ENCODE data around the gene EXOG.

The EXOG gene

DNA sequence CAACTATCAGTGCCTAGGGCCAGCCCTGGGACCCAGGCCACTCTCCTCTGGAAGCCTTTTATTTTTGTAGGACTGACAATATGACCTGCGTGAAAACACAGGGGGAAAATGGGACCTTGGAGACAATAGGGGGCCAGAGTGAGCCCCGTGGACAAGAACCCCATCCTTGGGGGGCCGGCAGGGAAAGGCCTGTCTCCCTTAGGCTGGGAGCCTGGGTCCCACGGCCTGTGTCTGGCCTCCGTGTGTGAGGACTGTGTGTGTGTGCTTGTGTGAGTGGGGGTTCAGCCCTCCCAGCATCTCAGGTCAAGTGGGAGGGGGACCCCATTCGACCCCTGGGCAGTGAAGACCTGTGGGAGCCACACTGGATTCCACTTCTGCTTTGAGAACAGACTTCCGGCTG is 53.3 kb downstream of the EXOG start:
- no peak for DNase-seq

DNA sequence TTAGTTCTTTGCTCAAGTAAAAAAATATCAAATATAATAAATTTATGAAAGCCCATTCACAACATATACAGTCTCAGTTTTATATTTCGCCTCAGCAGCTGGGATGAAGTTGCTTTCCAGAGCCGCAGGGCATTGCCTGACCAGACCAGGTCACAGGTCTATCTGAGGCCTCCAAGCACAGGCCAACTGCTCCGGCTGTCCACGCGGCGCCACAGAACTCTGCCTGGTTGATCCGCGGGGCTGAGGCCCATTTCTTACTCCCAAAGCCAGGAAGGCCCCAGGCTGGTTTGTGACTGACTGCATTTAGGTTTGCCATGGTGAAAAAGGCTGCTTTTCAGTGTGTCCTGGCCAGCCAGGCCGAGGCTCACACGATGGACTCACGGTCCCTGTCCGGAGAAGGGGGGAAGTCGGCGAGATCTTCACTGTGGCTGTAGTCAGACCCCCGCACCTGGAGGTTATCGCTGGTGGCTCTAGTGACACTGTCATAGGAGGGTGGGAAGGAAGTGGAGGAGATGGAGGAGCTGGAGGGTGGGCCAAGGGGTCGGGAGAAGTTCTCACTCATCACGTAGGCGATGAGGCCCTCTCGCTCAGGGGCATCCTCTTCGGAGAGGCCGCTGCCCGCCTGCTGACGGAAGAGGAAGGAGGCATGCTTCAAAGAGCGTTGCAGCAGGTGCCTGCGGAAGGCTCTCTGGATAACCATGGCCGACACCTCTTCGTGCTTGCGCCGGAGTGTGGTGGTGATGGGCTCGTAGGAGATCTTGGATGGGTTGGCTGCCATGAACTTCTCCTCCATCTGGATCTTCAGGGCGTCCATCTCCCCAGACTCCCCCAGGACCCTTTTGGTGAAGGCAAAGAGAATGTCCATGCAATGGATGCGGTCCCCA is 54.1 kb downstream of the EXOG start:
- DNase-seq = peak; percentile 36

DNA sequence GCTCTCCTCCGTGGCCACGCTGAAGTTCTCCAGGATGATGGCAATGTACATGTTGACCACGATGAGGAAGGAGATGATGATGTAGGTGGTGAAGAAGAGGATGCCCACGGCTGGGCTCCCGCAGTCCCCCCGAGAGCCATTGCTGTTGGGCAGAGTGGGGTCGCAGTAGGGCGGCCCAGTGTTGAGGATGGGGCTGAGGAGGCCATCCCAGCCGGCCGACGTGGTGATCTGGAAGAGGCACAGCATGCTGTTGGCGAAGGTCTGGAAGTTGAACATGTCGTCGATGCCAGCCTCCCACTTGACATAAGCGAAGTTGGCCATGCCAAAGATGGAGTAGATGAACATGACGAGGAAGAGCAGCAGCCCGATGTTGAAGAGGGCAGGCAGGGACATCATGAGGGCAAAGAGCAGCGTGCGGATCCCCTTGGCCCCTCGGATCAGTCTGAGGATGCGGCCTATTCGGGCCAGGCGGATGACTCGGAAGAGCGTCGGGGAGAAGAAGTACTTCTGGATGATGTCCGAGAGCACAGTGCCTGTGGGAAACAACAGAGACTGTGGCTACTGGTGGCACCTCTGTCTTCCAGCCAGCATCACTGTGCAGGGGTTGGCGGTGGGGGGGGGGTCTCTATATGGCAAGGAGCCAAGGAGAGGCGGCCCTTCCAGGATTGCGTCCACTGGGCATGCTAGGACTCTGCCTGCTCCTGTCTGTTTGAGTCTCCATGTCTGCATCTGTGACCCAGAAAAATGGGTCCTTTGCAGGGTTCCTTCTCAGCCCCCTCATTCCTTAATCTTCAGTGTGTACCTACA is 55.1 kb downstream of the EXOG start:
- DNase-seq = peak; percentile 28

DNA sequence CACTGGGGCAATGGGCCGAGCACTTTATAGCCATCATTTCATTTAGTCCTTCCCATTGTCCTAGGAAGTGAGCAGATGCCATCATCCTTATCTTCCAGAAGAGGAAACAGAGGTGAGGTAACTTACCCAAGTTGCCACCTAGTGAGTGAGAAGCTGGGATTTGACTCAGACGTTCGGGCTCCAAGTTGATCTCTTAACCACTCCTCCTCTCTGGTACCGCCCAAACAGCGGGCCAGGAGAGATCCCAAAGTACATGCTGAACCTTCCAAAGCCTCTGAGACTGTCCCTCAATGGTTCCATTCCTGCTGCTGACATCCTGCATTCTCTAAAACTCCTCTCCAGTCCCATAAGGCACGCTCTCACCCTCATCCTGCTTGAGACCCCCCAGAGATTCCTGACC is 56.2 kb downstream of the EXOG start:
- DNase-seq = no peak

DNA sequence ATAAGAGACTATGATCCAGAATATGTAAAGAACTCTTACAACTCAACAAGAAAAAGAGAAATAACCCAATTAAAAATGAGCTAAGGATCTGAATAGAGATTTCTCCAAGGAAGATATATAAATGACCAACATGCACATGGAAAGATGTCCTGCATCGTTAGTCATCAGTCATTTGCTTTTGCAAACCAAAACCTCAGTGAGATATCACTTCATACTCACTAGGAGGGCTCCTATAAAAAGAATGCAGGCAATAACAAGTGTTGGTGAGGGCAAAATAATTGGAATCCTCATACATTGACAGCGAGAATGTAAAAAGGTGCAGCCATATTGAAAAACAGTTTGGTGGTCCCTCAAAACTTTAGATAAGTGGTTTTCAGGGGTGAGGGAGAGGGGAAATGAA is 56.9 kb downstream of the EXOG start:
- no peak for DNase-seq

DNA sequence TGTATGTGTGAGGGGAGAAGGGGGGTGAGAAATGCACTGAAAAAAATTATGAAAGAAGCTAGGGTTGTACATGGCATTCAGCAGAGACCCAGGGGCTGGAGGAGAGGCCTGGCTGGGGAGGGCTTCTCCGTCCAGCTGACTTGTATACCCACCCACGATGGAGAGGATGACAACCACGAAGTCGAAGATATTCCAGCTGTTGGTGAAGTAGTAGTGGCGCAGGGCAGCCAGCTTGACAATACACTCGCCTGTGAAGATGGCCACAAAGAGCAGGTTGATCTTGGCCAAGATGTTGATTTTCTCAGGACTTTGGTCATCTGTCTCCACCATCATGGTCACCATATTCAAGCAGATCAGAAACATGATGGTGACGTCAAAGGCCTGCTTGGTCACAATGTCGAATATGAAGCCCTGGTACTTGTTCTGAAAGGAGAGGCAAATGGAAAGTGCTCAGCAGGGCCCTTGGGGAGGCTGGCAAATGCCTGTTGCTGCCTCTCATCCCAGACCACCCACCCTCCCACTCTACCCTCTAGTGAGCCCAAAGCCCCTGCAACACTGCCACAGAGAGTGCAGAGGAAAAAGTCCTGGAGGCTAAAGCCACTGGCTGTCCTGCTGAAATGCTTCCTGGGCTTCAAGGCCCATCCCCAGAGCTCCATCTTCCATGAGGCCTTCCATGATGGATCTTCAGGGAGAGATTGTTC is 58.1 kb downstream of the EXOG start:
- no peak for DNase-seq

DNA sequence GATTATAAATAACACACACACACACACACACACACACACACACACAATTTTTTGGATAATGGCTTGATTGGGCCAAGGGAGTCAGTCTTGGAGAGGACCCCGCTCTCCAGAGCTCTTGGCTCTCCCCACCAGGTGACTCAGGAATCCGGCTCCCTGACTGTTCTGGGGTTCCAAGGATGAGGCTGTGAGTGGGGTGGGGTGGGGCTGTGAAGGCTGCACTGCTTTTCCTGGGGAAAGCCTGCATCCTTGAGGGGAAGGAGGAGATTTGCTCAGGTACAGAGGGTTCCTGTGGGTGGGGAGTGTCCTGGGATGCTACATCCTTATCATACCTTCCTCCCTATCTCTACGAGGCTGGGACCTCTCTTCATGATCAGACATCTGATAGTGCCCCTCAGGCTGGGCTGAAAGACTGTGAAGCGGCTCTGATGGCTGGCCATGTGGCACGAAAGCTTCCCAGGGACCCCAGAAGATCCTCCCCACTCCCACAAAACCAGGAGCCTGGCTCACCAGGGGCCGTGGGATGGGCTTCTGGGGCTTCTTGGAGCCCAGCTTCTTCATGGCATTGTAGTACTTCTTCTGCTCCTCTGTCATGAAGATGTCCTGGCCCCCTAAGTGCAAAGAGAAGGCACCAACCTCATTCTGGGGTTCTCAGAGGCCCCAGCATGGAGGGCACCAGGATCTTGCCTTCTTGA is 59.2 kb downstream of the EXOG start:
- DNase-seq = no peak

DNA sequence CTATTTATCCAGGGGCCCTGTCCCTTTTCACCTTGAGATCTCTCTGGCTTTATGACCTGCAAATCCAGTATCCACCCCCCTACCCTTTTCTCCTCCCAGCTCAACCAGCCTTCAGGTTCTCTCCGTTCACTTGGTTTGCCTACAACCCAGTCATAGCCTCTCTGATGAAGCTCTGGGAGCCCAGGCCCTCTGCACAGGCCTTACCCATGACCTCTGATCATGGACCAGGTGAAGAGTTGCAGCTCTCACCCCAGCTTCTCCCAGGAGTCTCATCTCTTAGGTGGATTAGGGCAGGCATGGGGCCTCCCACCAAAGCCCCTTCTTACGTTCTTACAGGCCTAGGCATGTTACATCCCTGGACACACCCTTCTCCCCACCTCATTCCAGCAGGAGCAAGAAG is 59.8 kb downstream of the EXOG start:
- no peak for DNase-seq

DNA sequence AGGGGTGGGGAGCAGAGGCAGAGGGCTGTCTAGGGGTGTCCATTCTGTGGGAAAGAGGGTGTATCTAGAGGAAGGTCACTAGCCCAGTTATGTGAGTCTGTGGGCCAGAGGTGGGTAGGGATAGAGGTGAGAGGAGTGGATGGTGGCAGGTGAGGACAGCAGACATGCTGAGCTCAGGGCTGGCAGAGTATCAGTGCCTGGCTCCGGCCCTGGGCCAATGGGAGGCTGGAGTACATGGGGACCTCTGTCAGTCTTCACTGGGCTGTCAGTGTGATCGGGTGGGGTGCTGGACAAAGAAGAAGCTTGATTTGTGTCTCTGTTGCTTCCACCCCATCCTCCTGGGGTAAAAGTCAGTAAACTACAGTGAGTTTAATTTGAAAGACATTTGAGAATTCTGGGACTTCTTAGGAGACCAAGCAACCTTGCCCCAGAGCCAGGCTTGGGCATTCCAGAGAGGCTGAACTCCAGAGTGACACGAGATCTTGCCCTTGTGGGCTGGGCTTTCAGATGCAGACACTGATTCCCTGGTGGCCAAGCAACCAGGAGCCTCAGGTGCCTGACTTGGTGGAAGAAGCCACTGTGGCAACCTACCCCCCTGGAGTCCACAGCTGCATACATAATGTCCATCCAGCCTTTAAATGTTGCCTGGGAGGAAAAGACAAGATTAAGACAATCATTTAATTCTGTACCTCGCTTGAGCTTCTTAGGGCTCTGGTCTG is 60.7 kb downstream of the EXOG start:
- peak; percentile 36 for DNase-seq

DNA sequence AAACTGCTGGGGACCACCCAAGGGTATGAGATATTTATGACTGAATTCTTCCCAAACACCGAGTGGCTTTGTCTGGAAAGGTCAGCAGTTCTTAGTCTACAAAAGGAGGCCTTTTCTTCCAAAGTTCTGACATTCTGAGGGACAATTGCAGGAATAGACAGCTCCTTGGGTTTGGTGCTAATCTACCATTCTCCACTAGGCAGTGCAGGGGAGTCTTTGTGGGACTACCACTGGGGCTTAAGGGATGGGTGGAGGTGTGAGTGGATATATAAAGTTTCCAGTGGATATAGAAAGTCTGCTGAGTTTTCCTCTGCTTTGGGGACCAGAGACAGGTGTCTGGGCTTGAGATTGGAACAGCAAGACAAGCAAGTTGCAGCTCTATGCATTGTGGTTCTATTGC is 62.7 kb downstream of the EXOG start:
- no peak for DNase-seq

DNA sequence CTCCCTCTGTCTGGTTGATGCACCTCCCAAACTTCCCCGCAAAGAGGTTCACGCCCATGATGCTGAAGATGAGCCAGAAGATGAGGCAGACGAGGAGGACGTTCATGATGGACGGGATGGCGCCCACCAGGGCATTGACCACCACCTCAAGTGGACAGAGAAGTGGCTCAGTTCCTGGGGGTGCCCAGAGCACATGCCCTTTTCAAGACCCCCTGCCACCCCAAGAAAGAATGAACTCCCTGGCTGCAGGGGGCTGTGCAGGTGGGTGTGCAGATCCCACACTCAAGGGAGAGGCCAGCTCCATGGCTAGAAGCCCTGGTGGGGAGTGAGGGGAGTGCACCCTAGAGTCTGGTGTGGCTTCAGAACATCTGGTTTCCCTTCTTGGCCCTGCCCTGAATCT is 64.1 kb downstream of the EXOG start:
- peak; percentile 45 for DNase-seq

DNA sequence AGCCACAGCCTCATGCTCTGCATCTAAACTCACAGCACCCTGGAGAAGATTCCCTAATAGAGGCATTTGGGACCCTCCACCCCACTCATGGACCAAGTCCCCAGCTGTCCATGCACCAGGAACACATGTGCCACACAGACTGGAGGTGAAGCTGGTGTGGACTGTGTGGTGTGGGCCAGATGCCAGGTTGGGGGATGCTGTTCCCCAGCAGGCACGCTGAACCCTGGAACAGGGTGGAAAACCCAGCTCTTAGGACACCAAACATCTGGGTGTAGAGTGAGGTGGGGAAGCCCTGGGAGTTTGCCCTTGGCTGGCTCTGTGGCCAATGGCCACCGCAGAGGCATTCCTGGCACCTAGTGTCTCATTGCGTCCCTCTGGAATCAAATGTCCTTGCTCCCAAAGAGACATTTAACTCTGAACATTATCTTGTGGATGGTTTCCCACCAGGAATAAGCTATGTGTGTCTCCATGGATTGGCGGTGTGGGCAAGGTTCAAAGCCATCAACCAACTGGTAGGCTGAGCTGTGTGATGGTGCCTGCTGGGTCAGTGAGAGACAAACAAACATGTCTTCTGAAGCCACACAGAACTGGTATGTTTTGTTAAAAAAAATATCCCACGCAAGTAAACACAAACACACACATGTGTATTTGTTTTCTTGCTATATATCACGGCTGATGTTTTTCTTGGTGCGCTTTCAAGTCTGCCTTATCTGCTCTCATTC is 65.0 kb downstream of the EXOG start:
- DNase-seq = peak; percentile 41

DNA sequence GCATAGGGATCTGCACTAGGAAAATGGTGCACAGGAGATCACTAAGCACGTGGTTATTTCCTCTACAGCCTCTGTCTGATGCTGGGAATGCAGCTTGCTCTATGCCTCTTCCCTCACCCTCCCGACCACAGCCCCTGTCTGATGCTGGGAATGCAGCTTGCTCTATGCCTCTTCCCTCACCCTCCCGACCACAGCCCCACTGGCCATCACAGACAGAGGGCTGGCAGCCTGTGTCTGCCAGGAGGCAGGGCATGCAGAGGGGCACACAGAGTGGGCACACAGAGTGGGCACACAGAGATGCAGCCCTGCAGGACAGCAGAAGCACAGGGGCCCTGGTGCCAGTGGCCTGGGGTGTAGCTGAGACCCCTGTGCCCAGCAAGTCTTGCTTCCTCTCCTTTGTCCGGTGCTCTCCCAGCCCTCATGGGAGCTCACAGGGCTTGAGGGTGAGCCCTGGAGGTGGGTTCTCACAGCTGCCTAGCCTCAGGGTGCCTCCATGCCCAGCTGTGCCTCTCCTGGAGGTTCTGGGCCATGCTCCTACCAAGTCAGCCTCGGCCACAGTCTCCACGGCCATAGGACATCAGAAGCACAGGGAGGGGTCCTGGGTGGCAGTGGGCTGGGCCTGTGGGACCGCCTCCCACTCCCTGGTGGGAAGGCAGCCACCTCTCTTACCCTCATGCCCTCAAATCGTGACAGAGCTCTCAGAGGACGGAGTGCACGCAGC is 65.8 kb downstream of the EXOG start:
- peak; percentile 34 for DNase-seq

DNA sequence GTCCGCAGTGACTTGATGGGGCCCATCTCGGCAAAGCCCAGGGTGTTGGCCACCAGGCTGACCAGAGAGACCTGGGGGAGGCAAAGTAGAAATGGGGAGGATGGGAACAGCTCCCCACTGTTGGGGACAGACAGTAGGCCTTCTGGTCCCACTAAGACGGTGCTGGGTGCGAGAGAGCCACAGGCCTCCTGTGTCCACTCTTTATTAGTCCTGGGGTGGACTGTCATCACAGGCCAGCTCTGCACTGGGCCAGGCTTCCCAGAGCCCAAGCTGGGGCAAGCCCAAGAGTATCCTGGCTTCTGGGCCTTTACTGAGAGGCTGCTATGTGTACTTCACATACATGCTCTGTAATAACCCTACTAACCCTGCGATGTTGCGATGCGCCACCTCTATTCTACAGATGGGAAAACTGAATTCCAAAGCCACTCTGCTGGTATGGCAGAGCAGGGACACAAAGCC is 66.4 kb downstream of the EXOG start:
- DNase-seq = peak; percentile 48

DNA sequence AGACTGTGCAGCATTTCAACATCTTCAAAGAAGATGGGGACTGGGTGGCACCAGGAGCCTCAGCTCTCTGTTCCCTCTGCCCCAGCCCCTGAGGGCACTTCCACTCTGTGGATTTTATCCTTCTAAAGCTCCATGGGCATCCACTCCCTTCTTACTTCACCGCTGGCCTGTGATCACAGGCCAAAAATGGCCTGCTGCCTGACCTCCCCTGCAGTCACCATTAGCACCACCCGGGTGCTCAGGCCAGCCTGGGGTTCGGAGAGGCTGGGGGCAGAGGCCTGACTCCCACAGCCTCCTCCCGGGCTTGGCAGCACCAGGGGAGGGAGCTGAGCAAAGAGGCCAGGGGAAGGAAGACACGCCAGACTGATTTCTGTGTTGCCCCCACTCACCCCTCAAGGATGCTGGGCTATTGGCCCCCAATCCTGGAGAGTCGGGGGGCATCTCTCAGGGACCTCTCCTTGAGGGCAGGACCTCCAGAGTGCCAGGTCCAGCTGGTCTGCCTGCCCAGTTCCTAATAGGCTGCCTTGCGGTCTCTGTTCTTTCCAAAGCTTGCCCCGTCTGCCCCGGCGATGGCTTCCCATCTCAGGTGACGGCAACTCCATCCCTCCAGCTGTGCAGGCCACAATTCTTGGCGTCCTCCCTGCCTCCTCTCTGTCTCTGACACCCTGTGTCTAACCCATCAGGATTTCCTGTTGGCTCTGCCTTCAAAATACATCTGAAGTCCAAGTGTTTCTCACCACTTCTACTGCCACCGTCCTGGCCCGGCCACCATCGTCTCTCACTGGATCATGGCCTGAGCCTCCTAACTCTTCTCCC is 67.1 kb downstream of the EXOG start:
- peak; percentile 47 for DNase-seq

DNA sequence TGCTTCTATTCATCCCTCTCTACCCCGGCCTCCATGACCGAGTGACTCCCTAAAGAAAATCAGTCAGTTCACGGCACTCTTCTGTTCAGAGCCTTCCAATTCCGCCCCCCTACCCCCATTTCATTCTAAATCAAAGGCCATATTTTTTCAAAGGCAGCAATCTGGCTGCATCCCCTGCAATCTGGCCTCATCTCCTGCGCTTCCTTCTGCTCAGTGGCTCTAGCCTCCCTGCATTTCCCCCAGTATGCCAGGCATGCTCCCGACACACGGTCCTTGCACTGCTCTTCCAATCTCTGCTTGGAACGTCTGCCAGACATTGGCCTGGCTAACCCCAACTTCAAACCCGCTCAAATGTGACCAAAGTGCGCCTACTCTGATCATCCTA is 67.7 kb downstream of the EXOG start:
- DNase-seq = peak; percentile 28

DNA sequence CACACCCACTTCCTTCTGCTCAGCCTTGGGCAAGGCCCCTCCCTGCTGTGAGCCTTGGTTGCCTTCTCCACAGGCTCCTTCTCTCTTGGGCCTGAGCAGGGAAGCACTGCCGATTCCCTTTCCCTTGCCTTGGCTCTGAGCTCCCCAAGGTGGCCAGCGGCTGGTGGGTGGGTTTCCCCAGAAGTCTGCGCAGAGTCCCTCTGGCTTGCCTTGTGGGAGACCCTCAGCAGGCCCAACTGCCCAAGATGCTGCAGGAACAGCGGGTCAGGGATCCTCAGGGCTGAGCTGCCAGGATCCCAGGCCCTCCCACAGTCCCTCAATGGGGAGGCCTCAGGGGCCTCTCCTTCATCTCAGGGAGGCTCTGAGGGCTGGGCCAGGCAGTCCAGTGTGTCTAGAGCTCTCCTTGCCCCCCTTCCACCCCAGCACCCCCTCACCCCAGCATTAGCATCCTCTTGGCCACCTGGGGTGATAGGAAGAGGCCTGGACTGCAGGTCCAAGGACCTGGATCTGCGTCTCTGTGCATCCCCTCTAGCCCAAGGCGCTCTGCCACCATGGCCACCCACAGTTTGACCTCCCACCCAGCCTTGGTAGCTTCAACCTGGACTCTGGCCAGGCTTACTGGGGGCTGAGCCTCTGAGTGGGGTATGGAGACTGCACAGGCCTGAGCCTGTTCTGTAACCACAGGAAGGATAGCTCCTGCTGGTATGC is 68.6 kb downstream of the EXOG start:
- DNase-seq = peak; percentile 50

DNA sequence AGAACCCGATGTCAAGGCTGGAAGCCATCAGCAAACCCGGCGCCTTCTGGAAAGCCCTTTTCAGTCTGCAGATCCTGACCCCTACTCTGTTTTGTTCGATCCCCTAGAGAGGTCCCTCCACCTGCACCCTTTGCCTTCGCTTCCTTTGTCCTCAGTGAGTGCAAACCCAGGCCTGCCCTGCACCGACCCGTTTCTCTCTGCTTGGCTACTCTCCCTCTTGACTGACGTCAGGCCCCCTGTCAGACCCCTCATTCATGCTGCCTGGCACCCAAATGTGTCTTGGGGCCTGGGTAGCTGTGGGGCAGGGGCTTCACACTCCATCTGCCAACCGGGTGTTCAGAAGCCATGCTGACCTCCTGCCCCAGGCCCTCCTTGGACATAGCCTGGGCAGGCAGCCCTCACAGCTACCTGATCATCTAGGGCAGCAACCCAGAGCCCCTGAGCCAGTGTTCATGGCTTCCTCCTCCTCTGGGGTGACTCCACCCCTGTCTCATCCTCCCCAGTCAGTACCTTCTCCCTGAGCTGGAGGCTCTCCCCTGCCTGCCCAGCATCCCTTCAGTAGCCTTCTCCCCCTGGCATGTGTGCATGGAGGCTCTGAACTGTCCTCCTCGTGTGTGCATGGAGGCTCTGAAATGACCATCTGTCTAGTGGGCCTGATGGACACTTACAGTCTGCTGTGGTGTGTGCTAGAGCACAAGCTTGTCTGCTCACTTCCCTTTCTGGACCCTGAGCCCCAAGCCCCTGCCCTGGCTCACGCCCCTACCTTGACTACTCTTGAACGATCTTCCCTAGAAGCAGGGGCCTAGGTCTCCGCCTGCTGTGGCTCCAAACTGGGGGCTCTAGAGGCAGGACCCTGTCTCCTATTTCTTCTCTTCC is 69.4 kb downstream of the EXOG start:
- peak; percentile 57 for DNase-seq

All from activated effector memory CD4-positive, alpha-beta T cell treated with anti-CD3 and anti-CD28 coated beads, Interleukin-2, amount 50 U/mL, for 16 hours (primary cell).